CD4-positive, alpha-beta T cell treated with Interleukin-1 beta for 1 hour (primary cell): Measurements from ENCODE around the gene NKX2-2.

Source experiments
- DNase-seq, 2 donors: peaks; one replicate each; pipeline ENCODE4 v3.0.0-alpha.2; 2020 to 2022

Gene NKX2-2

DNA sequence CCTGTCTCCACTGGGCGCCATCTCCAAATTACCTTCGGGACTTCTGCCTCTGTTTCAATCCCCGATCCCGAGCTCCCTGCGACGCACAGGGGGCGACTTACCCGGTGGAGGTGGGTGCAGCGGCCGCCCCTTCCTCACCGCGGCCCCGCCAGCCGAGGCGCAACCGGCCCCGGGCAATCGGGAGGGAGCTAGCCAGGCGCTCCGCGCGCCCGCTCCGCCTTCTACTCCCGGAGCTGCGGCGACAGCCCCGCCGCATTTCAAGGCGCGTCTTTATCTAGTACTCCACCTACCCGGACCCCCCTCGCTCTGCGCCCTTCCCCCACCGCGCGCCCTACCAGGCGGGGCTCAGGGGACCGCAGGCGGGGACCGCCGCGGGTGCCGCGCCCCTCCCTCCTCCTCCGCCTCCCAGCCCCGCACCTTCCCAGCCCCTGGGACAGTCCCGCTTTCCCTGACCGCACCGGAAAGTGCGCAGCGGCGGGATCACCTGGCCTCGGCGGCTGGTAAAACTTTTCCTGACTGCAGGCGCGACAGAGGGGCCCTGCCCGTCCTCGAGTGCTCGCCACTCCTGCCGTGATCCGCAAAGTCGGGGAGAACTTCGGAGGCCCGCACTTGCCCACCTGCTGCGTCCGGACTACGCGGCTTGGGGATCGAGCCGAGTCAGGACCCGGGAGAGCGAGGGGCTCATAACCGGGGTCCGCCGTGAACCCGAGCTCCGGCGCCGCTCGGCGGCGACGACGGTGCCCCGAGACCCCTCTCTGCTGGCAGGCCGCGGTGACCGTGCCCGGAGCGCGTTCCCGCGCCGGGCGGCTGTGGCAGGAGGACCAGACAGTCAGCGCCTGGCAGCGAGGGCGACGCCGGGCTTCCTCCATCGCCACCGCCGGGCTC, 8.0 kb upstream of the NKX2-2 start:
- DNase-seq = no peak

DNA sequence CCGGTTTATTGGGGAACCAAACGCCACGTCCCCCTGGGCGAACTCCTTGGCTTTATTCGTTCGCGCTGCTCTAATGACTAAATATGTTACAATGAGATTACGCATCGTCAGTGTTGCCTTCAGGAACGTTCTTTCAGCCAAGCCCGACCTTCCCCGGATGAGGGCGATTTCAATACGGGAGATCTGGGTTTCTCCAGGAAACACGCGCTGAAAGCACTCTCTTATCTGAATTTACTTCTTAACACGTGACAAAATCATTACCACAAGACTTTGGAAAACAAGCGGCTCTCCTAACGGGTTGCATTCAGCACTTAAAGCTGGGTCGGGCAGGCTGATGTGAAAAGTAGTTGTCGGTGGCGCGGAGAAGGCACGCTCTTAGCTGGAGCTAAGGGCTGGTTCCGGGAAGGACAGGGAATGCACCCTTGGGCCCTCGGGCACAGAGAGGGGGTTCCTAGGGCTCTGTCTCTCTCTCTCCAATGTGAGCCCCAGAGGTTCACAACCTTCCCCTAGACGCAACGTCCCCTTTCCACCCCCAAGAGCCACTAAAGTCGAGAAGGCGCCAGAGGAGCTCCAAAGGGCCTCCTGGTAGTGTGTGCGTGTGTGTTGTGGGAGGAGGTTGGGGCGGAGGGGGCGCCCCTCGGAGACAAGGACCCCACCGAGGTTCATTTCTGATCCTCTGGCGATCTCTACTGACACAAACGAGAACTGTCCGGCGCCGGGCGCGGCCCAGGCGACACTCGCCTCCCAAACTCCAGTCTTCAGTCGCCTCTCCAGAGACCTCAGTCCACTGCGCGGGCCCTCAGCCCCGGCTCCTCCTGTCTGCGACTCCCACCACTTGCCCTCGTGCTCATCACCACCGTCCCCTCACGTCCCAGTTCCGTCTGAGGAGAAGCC, 7.1 kb upstream of the NKX2-2 start:
- DNase-seq = no peak

DNA sequence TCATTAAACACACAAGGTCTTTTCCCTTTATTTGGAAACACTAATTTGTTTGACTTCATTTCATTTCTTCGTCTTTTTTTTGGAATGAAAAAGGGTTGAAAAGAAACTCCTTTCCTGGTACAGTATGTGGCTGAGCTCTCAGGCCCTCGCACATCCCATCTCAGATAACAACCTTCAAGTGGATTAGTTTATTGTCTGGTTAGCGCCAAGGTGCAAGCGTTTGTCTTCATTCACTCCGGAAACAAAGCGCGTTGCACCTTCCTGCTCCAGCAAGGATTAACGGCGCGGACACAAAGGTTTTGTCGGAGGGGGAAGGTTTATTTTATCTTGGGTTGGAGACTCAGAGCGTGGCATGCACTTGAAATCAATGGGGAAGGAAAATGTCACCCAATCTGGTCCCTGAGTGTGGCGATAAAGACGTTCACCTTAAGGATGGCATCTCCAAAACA, 5.3 kb upstream of the NKX2-2 start:
- DNase-seq = no peak

DNA sequence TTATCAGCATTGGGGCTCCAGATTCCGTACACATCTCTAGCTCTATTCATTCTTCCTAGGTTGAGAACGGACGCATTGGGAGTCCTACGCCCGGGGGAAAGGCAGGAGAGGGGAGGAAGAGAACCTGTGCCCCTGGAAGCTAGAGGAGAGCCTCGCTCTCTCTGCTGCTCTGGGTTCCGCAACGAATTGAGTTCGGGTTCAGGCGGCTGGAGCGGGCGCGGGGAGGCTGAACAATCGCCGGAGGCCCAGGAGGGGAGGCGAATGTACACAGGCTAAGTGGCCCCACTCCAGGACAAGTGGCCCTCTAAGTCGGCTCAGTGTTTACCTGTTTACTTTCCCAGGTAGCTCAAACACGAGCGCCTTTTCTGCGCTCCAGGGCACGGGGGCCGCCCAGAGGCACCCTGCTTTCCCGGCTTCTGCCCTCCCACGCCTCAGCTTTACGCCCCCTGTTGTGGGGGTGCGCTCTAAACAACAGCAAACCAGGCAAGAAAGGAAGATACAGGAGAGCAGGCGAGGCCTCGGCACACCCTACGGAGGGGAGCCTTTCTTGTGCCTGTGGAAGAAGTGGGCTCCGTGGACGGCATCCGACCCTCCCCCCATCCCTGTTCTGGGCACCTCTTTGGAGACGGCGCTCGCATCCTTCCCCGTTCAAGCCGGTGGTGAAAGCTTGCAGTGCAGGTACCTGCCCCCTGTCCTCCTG, 4.6 kb upstream of the NKX2-2 start:
- no peak for DNase-seq

DNA sequence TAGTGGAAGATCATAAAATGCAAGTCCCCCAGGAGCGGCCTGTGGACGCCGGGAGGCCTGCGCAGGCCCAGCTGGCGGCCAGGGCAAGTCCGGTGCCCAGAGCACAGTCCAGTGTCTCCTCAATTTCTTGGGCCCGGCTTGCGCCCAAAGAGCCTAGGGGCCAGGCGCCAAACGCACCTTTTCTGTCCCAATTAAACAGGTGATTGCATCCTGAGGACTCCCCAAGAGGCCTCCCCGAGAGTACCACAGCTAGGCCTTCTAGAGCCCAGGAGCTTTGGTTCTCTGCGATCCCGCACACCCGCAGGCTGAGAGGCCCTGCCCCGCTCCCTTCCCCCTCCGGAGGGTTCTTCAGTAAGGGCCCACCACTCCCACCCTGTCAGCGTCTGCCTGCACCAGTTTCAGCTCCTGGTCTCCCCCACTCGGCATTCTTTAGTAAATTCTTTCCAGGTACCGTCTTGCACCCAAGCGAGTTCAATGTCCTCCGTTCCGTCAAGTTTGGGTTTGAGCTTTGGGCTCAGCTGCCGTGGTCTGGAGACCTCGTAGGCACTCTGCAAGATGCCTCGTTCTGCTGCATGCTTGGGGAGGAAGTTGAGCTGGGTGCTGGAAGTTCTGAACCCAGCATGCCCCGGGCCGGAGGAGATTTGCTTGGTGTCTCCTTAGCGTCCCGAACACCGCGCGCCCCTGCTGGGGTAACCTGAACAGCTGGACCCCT, 3.9 kb upstream of the NKX2-2 start:
- DNase-seq = no peak

DNA sequence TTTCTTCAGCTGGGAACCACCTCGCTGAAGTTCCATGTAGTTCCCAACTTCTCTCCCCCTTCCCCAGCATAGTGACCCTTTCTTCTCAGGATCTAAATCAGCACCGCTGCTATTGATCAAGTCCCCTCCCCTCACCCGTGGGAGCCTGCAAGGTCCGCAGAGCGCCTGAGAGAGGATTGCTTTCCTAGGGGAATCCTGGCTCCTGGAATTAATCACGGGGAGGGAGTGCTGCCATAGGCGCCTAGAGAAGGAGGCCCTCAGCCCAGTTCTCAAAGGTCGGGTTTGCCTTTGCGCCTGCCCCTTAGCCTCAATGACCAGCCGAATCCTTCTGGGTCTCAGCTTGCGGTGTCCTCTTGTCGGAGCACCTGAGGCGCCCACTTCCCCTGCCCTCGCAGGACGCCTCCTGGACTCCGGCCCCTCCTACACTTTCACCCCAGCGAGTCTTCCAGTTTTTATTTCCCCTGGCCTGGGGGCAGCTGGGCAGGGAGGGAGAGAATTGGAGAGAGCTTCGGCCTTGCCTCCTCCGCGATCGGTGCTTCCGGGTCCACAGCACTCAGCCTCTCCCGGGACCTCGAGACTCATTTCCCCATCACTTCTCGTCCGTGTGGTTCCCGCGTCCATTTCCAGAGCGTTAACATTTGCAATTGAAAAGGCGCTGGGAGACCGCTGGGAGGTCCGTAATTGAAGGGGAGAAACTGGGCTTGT, 3.1 kb upstream of the NKX2-2 start:
- no peak for DNase-seq

DNA sequence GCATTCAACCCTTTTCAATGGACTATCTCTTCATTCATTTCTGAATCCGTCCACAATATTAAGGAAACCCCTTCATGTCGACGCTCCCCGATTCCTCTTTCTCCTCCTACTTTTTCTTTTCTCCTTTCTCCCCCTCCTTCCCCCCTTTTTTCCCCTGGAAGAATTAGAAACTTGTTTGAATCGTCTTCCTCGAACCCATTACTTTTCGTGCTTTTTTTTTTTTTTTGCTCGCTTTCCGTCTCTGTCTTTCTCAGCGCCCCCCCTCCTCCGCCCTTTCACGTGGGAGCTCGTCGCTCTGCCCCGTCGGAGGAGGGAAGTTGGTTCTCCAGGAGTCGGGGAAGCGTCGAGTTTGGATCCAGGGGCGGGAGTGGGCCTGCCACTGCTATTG, 2.3 kb upstream of the NKX2-2 start:
- no peak for DNase-seq

DNA sequence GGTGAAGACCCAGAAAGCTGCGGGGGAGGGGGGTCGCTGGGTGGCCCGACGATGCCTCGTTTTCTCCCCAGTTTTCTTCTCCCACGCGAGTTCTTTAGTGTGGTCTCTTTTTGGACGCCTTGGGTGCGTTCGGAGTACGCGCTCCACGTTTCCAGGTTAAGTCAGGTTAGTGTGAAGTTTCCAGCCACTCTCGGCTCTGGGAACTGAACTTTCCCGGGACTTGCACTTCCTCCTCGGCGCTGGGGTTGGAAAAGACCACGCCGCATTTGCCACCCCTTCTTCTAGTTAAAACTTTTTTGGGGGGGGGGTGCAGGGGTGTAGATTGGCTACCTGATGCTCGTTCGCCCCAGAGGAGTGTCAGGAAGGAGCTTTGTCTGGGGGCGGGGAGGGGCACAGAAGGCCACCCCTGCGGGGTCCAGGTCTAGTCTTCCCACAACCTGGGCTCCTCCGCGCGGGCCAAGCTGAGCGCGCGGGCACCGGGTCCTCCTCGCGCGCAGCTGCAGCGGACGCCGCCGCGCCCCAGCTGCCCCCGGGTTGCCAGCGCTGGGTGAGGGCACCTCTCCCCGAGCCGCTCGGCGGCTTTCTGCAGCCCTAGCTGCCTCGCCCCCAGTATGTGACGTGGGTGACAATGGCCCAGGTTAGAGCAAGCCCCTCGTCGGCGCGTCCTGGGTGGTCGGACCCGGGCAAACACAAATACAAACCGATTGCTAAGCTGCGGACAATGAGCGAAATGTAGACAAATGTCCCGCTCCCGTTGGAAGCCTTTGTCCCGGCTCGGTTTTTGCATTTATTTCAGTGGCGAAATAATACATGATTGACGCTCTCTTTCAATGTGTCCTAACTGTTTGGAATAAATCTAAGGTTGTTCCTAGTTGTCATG, 1.7 kb upstream of the NKX2-2 start:
- DNase-seq = no peak

DNA sequence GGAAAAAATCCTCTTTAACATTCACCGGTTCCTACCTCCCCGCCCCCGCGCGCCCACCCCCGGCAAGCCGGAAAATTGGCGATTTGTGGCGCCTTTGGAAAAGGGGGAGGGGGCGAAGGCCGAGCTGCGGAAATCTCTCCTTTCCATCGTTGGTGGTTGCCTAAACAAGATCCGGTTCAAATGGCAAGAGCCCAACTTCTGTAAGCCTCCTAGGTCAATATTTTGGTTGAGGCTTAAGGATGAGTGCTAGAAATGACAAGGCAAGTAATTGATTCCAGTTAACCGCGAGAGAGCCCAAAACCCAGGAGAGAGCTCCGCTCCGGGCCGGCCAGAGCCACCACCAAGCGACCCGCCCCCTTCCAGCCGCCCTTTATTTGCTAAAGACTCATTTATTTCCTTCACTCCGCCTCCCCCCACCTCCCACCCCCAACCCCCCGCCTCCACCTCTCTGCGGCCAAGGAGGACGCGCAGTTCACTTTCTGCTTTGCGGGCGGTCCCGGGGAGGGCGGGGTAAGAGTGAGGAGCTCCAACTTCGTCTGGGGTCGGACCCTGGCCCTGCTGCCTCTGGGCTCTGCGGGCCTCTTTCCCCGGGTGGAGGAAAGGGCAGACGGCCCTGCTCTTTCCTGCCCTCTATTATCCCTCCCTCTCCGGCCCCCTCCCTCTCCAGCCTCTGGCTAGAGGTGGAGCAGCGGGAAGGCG, 838 bp upstream of the NKX2-2 start:
- DNase-seq = no peak

DNA sequence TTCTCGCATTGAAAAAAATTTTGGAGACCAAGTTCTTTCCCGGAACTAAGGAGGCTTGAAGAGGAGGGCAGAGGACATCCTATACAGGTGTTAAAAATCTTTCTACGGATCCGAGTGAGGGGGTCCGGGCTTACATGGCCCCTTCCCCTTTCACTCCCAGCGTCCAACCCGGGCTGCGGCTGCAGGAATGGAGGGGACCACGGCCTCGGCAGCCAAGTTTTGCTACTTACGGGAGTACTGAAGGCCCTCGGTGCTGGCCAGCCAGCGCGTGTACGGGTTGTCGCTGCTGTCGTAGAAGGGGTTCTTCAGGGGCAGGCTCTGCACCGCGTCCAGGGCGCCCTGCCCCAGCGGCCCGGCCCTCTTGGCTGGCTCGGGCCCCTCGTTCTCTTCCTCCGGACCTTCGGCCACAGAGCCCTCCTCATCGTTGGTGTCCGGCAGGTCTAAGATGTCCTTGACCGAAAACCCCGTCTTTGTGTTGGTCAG, 642 bp downstream of the NKX2-2 start:
- no peak for DNase-seq

DNA sequence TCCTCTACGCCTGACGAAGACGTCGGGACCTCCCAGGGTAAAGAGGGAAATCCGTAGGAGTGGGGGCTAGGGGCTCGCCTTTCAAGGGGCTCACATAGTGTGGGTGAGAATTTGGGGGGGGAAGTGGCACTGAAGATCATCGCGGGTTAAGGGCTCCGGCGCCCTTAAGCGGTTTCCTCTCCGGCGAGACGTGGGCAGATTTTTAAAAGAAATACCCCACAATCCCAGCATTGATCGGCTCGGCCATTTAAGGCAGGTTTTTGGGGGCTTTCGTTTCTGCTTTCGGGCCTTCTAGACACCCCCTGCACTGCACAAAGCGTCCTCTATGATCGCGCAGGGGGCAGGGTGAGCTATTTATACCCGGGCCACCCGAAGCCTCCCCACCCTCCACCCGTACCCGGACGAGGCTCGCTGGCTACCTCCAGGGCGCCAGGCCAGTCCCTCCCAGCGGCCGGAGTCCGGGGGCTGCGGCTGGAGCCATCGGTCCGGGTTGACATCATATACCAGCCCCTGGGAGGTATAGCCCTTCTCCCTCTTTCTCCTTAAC, 1.2 kb downstream of the NKX2-2 start:
- no peak for DNase-seq

DNA sequence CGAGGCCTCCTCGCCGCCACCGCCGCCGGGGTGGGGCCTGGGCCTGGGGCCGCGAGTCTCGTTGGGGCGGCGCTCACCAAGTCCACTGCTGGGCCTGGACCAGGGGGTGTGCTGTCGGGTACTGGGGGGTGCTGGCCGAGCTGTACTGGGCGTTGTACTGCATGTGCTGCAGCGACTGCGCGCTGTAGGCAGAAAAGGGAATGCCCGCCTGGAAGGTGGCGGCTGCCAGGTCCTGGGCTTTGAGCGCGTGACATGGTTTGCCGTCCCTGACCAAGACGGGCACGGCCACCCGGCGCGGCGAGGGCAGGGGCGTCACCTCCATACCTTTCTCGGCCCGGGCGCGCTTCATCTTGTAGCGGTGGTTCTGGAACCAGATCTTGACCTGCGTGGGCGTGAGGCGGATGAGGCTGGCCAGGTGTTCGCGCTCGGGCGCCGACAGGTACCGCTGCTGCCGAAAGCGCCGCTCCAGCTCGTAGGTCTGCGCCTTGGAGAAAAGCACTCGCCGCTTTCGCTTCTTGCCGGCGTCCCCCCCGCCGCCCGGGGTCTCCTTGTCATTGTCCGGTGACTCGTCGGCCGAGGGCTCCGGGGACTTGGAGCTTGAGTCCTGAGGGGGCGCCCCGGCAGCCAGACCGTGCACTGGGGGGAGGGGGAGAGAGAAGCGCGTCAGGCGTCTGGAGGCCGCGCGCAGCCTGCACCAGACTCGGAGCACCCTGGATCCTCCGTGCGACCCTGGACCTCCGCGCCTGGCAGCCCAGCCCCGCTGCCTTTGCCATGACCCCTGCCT, 1.8 kb downstream of the NKX2-2 start:
- no peak for DNase-seq

DNA sequence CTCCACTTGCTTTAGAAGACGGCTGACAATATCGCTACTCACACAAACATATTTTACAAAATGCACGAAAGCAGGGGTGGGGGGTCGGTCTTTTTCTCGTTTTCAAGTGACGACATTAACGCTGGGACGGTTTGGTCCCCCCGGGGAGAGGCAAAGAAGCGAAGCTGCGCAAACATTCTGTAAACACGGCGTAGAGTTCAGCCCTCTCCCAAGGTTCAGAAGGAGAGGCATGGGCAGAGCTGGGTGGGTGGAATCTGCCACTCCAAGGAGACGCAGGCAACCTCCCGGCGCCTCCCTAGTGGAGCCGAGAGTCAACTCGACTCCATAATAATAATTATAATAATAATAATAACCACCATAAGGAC, 2.4 kb downstream of the NKX2-2 start:
- no peak for DNase-seq

DNA sequence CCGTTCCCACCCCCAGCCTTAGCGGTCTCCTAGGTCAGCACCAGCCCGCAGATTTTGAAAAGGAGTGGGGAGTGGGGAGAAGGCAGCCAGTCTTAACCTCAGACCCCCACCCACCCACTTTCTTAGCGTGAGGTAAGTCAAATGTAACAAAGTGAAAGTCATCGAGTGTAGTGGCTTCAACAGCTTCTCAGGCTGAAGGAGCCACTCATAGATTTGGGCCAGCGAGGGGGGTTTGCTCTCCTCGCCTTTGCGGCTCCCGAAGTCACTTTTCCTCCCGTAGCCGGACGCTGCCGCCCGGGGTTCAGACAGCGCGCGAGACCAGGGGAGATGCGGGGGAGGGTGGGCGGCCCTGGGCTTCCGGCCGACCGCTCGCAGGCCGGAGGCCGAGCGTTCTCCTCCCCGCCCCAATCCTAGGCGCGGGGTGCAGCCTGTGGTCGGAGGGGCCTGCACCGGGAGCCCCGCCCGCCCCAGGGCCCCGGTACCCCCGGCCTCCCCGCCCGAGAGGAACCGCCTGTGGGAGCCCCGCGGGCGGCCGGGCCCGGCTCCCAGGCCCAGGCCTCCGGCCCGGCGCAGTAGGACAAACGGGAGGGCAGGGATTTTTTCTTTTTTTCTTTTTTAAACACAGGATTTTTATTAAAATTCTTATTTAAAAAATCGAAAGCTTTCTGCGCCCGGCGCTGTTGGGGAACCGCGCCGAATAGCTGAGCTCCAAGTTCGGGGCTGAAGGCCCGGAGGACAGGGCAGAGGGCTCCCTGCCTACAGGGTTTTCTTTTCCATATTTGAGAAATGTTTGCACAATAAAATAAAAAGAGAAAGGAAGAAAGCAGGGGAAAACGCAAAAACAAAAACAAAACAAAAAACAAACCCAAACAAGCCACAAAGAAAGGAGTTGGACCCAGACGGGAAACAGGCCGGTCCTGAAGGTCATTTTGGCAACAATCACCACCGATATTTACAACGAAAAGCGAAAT, 3.2 kb downstream of the NKX2-2 start:
- DNase-seq = no peak

DNA sequence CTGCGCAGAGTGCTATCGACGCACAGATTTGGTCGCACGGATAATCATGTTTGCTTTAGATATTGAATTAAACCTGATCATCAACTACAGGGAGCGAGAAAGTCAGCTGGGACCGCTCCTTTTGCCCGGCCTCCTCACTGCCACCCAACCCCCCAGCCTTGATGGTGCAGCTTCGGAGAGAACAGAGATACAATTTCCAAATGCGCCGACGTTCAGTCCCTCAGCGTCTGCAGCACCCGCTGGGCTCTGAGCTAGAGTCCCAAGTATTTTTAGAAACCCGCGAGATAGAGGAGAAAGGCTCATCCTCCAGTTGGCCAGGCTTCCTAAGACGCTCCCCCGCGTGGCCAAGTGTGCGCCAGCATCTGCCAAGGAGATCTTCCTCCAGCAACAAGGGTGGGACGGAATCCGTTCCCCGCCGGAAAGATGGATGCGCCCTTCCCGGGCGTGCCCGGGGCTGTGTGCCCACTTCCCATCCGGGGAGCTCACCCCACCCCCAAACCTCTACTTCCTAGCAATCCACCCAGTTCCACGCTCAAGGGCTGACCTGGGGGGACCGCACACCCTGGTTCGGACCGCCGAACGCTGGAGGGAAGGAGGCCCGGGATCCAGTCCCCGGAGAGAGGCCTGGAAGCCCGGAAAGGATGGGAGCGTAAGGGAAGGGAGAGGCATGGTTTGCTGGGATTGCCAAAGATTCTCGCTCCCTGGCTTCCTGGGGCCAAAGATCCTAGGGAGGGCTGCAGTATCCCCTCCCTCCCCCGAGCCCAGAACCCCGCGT, 4.1 kb downstream of the NKX2-2 start:
- DNase-seq = no peak

DNA sequence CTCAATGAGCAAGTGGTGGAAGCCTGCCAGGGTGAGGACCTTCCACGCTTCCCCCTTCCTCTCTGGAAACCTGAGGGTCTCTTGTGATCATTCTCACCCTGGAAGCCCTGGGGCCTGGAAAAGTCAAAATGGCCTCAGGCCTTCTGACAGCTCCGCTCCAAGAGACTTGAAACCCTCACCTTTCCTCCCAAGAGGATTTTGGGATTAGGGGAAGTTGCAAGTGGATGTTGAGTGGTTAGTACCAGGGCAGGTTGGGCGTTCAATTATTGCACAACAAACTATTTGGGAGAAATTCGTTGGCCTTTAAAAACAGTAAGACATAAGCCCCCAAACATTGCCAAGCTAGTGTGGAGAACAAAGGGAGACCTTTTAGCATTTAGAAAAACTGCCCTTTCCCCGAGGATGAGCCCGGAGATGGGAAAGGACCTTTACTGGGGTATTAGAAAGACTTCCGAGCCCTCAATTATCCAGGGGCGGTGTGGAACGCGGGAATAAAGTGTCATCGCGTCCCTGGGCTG, 4.7 kb downstream of the NKX2-2 start:
- no peak for DNase-seq
